ENCODE results near the gene TP53I11. TPM values are rescaled to one million over a fixed set of nuclear protein-coding genes. Genes with fewer than 3 reads are reported as not detected.

Gene TP53I11
- total and polyA plus RNA-seq, 10 donors = 10.2 to 169 (median 96.2) TPM

DNA sequence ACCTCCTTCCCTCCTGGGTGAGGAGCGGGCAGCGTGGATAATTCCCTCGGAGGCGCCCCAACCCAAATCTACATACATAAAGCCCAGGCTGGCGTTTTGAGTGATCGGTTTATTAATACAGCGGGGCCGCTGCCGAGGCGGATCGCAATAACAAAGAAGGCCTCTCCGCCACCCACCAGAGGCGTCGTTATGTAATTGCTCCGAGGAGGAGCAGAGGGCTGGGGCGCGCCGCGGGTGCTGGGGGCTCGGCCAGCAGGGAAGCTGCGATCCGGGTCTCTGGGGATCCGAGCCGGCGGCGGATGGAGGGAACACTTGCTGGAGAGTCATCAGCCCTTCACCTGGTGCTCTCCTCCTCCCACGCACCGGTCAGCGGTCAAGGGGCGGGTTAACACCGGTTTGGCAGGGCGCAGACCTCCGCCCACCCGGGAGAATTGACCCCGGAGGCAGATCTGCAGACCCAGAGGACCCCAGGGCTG, 6.4 kb upstream of the TP53I11 start:
- Histone ChIP-seq H3K27me3 (replicated peaks in 1 of 7) (no peaks in the 10 kb centered on the region), H3K36me3 (no peaks in the 10 kb centered on the region), H3K4me1 (peaks cover 7 to 56% (median 31%) of the 10 kb centered on the region in 6 donors), H3K4me3 (no peak overlapping the region), H3K27ac (peak overlapping the region in 1 of 8 donors; percentile 90), H3K9me3 (no peaks in the 10 kb centered on the region)
- intact Hi-C loops (cut with DNase I; ENCODE audit: low total_unique reads) = no loop called here
- TF ChIP-seq, protein P1, sequence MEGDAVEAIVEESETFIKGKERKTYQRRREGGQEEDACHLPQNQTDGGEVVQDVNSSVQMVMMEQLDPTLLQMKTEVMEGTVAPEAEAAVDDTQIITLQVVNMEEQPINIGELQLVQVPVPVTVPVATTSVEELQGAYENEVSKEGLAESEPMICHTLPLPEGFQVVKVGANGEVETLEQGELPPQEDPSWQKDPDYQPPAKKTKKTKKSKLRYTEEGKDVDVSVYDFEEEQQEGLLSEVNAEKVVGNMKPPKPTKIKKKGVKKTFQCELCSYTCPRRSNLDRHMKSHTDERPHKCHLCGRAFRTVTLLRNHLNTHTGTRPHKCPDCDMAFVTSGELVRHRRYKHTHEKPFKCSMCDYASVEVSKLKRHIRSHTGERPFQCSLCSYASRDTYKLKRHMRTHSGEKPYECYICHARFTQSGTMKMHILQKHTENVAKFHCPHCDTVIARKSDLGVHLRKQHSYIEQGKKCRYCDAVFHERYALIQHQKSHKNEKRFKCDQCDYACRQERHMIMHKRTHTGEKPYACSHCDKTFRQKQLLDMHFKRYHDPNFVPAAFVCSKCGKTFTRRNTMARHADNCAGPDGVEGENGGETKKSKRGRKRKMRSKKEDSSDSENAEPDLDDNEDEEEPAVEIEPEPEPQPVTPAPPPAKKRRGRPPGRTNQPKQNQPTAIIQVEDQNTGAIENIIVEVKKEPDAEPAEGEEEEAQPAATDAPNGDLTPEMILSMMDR (IDR thresholded peaks at IDR 0.05 in 8 of 11, conservative IDR thresholded peaks at IDR 0.05 in 3 of 11) = no peak
- no peak for TF ChIP-seq POLR2AphosphoS5 (IDR thresholded peaks at IDR 0.05)
- TF ChIP-seq POLR2A (IDR thresholded peaks at IDR 0.05) = no peak
- 64 to 81% (median 74%) methylated on average over 22 to 35 of the region's 35 CpGs for WGBS, 5 donors
- DNase-seq = no peak

DNA sequence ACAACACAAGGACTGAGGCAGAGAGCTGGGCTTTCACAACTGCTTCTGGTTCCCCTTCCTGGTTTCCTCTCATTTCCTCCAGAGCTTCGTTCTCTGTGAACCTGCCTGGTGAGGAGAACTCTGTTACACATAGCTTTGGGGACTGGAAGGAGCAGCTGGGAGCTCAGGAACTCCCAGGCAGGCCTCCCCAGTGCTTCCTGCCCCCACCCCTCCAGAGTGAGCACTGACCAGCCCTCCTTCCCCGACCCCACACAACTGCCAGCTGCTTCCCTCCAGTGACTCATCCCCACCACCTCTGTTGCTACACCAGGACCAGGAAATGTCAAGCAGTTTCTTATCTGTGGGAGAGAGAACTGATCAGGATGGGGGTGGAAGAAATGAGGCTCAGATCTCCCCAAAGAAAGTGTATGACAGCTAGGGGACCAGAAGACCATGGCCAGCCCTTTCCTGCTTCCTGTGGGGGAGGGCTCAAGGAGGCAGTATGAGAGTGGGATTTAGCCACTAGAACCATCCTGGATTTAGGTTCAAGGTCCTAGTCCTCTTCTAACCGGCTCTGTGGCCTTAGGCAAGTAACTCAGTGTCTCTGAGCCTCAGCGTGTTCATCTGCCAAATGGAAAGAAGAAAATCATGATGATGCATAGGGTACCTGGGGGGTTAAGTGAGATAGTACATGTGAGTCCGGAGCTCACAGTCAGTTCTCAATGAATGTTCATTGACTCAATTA, 4.5 kb upstream of the TP53I11 start:
- peak overlapping the region in 7 of 8 donors; percentile 24 to 90 (median 70) for H3K27ac ChIP-seq

DNA sequence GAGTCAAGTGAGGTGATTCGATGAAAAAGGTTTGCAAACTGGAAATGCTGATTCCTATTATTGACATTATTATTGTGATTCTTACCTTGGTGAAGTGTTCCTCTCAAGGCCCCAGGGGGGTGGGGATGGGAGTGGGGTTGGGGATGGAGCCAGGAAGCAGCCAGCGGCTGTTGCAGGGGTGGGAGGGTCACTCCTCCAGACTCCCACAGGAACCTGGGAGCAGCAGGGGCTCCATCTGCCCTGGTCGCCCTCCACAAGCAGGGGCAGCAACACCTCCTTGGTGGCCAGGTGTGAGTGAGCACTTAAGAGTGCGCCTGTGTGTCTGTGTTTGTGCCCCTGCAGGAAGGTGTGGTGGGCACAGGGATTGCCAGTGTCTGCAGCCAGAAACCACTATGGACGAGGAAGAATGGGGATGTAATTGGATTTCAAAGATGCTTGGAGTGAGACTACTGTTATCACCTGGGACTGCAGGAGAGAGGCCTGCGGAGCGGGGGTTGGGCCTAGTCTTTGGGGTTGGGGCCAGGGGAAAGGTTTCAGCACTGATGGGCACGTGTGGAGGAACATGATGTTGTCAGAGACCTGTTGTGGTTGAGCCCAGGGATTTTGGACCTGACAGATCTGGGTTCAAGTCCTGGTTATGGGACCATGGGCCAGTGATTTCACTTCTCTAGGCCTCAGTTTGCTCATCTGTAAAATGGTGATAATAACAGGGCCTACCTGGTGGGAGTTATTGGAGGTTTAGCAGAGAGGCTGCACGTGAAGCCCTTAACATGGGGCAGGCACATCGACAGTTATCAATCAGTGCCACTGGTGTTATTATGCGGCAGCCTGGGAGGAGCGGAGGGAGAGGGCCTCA, 3.6 kb upstream of the TP53I11 start:
- H3K4me1 ChIP-seq = peaks cover 7 to 83% (median 47%) of the 10 kb centered on the region in 6 donors
- intact Hi-C loops (cut with DNase I; ENCODE audit: low total_unique reads) = no loop called here
- TF ChIP-seq POLR2A (IDR thresholded peaks at IDR 0.05) = no peak
- TF ChIP-seq, protein P1 (IDR thresholded peaks at IDR 0.05 in 8 of 11, conservative IDR thresholded peaks at IDR 0.05 in 3 of 11) = no peak
- no peak for TF ChIP-seq POLR2AphosphoS5 (IDR thresholded peaks at IDR 0.05)
- peak overlapping the region in 7 of 8 donors; percentile 24 to 90 (median 70) for H3K27ac ChIP-seq
- WGBS, 5 donors = 56 to 78% (median 64%) methylated on average over 12 of the region's 12 CpGs
- no peaks in the 10 kb centered on the region for H3K36me3 ChIP-seq
- peak overlapping the region in 1 of 8 donors; percentile 35 for H3K4me3 ChIP-seq
- peaks cover 0 to 15% (median 0%) of the 10 kb centered on the region in 7 donors for H3K27me3 ChIP-seq (replicated peaks in 1 of 7)
- DNase-seq = no peak
- no peaks in the 10 kb centered on the region for H3K9me3 ChIP-seq

More for the DNA sequence above, 4.5 kb upstream of the TP53I11 start:
- no peaks in the 10 kb centered on the region for H3K36me3 ChIP-seq
- H3K9me3 ChIP-seq = no peaks in the 10 kb centered on the region
- intact Hi-C loops (cut with DNase I; ENCODE audit: low total_unique reads) = no loop called here
- peak overlapping the region in 1 of 8 donors; percentile 35 for H3K4me3 ChIP-seq
- H3K4me1 ChIP-seq = peaks cover 7 to 75% (median 42%) of the 10 kb centered on the region in 6 donors
- peaks cover 0 to 8% (median 0%) of the 10 kb centered on the region in 7 donors for H3K27me3 ChIP-seq (replicated peaks in 1 of 7)
- TF ChIP-seq POLR2A (IDR thresholded peaks at IDR 0.05) (no peak), POLR2AphosphoS5 (IDR thresholded peaks at IDR 0.05) (peak; percentile 50 to 71 (median 57))
- TF ChIP-seq, protein P1 (IDR thresholded peaks at IDR 0.05 in 8 of 11, conservative IDR thresholded peaks at IDR 0.05 in 3 of 11) = no peak
- DNase-seq = no peak
- WGBS, 5 donors = 42 to 49% (median 46%) methylated on average over 5 of the region's 5 CpGs

Data from spleen (tissue), 11 donors.